GM12864 (cell line): ENCODE results near the gene RNF217.
"Not testable (repeated sequence)": the region's sequence is repeated elsewhere in the genome, so short reads cannot be mapped to it uniquely, and the experiment has no call there.

Experiments
- DNase-seq: peaks from one replicate; pipeline ENCODE4 v3.0.0-alpha.2; 2011; ENCODE audit warnings: low read depth
- H3K4me3 ChIP-seq: 2 replicates; pipeline ENCODE4 v1.5.1; 2011; ENCODE audit warnings: mild to moderate bottlenecking, low read depth, low read length, control low read depth
- TF ChIP-seq, protein P1 (sequence below): IDR thresholded peaks from 2 replicates; pipeline ENCODE4 v1.5.1; 2011; ENCODE audit warnings: low read depth, mild to moderate bottlenecking, moderate library complexity, low read length, control low read depth, inconsistent platforms; ENCODE audit errors: missing control alignments

Gene RNF217, protein sequence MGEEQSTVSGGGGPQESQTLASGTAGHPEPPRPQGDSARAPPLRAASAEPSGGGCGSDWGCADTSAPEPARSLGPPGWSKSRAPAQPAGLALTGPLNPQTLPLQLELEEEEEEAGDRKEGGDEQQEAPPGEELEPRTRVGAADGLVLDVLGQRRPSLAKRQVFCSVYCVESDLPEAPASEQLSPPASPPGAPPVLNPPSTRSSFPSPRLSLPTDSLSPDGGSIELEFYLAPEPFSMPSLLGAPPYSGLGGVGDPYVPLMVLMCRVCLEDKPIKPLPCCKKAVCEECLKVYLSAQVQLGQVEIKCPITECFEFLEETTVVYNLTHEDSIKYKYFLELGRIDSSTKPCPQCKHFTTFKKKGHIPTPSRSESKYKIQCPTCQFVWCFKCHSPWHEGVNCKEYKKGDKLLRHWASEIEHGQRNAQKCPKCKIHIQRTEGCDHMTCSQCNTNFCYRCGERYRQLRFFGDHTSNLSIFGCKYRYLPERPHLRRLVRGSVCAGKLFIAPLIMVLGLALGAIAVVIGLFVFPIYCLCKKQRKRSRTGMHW

DNA sequence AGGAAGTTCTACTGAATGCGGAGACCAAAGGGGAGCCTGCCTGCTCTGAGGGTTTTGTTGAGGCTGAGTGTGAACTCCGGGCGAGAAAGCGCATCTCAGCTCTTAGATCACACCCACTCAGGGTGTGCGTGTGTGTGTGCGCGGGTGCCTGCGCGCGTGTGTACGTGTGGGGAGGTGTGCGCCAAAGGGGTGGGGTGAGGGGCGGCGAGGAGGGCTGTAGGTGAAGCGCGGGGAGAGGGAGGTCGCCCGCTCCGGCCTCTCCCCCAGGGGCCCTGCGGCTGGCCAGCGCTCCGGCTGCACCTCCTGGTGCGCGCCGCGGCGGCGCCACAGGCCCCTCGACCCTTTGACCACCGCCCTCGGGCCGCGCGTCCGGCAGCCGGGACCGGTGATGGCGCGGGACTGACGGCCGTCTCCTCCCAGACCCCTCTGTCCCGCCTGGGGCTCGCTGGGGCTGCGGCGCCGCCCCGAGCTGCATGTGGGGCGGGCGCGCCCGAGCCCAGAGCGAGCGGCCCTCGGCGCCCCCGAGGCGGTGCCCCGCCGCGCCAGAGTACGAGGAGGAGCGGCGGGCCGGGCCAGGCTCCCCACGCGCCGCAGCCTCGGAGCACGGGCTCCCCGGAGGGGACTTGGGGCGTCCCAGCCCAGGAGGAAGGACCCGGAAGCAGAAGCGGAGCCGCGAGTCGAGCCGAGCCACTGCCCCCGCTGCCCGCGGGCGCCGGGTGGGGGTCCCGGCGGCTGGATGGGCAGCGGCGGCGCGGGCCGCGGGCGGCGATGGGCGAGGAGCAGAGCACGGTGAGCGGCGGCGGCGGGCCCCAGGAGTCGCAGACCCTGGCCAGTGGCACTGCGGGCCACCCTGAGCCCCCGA, at the start of gene RNF217:
RNF217 (plus strand) TSS at position 661 of the 862 bp plus-strand sequence; CDS start at position 769, 108 bp downstream.
- DNase-seq = no peak
- H3K4me3 ChIP-seq = no peak within 1 kb of the TSS
- TF ChIP-seq, protein P1, sequence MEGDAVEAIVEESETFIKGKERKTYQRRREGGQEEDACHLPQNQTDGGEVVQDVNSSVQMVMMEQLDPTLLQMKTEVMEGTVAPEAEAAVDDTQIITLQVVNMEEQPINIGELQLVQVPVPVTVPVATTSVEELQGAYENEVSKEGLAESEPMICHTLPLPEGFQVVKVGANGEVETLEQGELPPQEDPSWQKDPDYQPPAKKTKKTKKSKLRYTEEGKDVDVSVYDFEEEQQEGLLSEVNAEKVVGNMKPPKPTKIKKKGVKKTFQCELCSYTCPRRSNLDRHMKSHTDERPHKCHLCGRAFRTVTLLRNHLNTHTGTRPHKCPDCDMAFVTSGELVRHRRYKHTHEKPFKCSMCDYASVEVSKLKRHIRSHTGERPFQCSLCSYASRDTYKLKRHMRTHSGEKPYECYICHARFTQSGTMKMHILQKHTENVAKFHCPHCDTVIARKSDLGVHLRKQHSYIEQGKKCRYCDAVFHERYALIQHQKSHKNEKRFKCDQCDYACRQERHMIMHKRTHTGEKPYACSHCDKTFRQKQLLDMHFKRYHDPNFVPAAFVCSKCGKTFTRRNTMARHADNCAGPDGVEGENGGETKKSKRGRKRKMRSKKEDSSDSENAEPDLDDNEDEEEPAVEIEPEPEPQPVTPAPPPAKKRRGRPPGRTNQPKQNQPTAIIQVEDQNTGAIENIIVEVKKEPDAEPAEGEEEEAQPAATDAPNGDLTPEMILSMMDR = no peak

DNA sequence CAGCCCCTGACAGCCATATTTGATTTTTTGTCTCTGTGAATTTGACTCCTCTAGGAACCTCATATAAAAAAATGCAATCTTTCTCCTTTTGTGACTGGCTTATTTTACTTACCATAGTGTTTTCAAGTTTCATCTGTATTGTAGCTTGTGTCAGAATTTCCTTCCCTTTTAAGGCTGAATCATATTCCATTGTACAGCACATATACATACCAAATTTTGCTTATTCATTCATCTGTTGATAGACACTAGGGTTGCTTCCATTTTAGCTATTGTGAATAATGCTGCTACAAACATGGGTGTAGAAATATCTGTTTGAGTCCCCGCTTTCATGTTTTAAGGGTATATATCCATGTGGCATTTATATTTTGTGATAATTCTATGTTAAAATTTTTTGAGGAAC, 49.2 kb upstream of the RNF217 start:
- TF ChIP-seq, protein P1 = no peak
- H3K4me3 ChIP-seq = no peak overlapping the region
- no peak for DNase-seq

DNA sequence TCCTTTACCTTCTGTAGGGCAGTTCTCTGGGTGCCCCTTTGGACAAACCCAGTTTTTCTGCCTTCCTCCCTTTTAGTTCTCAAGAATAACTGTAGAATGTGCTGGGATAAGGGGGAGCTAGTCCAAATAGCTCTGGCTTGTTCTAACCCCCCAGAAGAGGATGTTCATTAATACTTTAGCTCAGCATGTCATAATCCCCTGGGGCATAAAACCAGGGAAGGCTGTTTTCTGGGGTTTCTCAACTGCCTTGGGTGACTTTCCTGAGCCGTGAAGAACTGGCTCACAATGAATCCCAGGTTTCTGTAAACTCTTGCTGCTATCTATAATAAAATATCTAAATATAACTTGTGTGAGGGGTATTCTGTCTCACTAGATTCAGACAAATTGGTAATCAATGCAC, 44.5 kb upstream of the RNF217 start:
- no peak overlapping the region for H3K4me3 ChIP-seq
- no peak for DNase-seq
- TF ChIP-seq, protein P1 = no peak

- DNase-seq, H3K4me3 ChIP-seq: not testable (repeated sequence)
Observed at GRCh38 chr6:124919703-124920102, 42.5 kb upstream of the RNF217 start.

DNA sequence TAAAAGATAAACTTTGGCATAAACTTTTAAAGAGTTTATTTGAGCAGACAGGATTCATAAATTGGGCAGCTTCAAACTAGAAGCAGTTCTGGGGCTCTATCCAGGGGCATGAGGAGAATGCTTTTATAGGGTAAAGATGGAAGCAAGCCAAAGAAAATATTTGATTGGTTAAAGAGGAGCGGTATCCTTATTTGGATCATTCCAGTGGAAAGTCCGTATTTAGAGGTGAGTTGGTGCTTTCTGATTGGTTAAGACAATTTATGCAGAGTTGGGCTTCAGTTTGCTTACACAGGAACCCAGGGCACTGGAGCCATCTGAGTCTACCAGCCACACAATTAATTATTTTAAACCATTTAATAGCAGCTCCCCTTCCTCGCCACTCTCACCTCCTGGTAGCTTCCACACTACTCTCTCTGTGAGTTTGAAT, 37.9 kb upstream of the RNF217 start:
- H3K4me3 ChIP-seq = no peak overlapping the region
- TF ChIP-seq, protein P1 = no peak
- DNase-seq = no peak

DNA sequence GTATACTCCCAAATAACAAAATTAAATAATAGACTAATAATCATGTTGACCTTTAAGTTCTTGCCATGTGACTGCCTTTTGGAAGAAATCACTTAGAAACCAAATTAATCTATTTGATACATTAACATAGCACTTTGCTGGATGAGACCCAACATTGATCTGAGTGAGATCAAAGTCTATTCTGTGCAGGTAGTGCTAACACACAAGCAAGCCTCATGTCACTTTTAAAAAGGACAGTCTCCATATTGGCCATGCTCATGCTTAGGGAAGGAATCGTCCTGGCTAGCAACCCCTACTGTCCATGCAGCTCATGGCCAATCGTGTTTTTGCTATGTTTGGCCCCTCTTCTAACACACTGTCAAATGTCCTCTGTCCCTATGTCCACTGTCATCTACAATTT, 35.8 kb upstream of the RNF217 start:
- no peak for DNase-seq
- TF ChIP-seq, protein P1 = no peak
- no peak overlapping the region for H3K4me3 ChIP-seq

DNA sequence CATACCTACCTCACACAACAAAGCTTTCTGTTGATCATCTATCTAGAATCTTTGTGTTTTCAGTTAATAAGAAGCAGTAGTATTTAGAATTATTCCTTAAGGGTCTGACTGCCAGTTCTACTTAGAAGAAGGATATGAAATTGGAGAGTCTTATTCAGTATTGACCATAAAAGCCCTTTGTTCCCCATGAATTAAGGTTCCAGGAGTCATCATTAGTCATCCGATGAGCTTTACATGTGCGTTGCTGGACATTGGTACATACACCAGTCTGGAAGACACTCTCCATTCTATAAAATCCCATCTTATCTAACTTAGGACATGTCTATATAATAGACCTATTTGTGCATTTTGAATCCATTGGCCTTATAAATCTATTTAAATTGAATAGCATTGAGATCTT, 34.4 kb upstream of the RNF217 start:
- TF ChIP-seq, protein P1 = no peak
- DNase-seq = no peak

More for the DNA sequence above, 34.4 kb upstream of the RNF217 start:
- H3K4me3 ChIP-seq = no peak overlapping the region
